SK-N-SH (cell line): ENCODE results near the gene ZNF648.

Experiments used
- CTCF ChIP-seq: fragments of 200-600 bp; sonication (generic); IDR thresholded peaks from 2 replicates; pipeline ENCODE4 v1.6.1; 2017; ENCODE audit warnings: antibody characterized with exemption, mild to moderate bottlenecking, moderate library complexity
- EP300 ChIP-seq, 2 experiments: IDR thresholded peaks; 2 replicates each; pipeline versions ENCODE4 v1.4.0 to v1.6.1; 2012; ENCODE audit warnings: borderline replicate concordance in 1 of 2, low read depth in 1 of 2, low read length in 1 of 2
- POLR2AphosphoS5 ChIP-seq: IDR thresholded peaks from 2 replicates; pipeline ENCODE4 v1.6.1; 2012; ENCODE audit warnings: low read depth, low read length
- RAD21 ChIP-seq: IDR thresholded peaks from 2 replicates; pipeline ENCODE4 v1.6.1; 2012; ENCODE audit warnings: mild to moderate bottlenecking, low read length
- SIN3A ChIP-seq: IDR thresholded peaks from 2 replicates; pipeline ENCODE4 v1.6.1; 2012; ENCODE audit warnings: low read depth, mild to moderate bottlenecking, low read length, moderate library complexity, borderline replicate concordance
- TAF1 ChIP-seq: IDR thresholded peaks from 2 replicates; pipeline ENCODE4 v1.6.1; 2012; ENCODE audit warnings: low read depth, mild to moderate bottlenecking, low read length, moderate library complexity, borderline replicate concordance
- TF ChIP-seq, protein P1 (sequence below): fragments of 150-350 bp; IDR thresholded peaks from 2 replicates; pipeline ENCODE4 v1.6.1; 2017; ENCODE audit warnings: antibody characterized with exemption, low read length, low read depth, borderline replicate concordance

DNA sequence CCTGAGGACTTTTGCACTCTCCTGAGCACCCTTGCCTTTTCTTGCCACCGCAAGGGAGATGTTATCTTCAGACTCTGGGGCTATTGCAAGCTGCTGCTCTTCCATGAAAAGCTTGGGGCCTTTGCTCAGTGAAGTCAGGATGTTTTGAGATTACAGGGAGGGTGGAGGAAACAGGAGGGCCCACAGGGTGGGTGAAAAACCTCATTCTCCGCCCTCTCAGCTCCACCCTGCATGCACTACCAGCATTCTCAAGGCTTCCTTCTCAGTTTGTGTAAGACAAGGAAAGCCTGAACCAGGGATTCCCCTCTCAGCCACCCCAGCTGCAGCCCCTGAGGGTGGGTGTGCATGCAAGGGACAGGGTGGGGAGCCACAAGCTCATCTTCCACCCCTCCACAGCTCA, 25.8 kb upstream of the ZNF648 start:
- TF ChIP-seq TAF1 (no peak), POLR2AphosphoS5 (no peak), SIN3A (no peak), EP300 (IDR thresholded peaks at IDR 0.05; ENCODE audit: borderline replicate concordance in 1 of 2, low read depth in 1 of 2, low read length in 1 of 2) (no peak), CTCF (no peak), RAD21 (no peak)
- TF ChIP-seq, protein P1, sequence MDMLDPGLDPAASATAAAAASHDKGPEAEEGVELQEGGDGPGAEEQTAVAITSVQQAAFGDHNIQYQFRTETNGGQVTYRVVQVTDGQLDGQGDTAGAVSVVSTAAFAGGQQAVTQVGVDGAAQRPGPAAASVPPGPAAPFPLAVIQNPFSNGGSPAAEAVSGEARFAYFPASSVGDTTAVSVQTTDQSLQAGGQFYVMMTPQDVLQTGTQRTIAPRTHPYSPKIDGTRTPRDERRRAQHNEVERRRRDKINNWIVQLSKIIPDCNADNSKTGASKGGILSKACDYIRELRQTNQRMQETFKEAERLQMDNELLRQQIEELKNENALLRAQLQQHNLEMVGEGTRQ = no peak
